ENCODE data around the gene TTLL11. TPM values are rescaled to one million over a fixed set of nuclear protein-coding genes. Genes with fewer than 3 reads are reported as not detected.

TTLL11 gene
- total RNA-seq, 4 donors from 2014 or later = 3.2 to 11.8 (median 9.0) TPM

- no peak for DNase-seq
- intact Hi-C loops (cut with DNase I) = no loop called here
- Histone ChIP-seq H3K36me3 (no peaks in the 10 kb centered on the region), H3K27ac (no peak overlapping the region), H3K27me3 (no peaks in the 10 kb centered on the region), H3K9me3 (no peaks in the 10 kb centered on the region), H3K4me3 (no peak overlapping the region), H3K4me1 (peaks cover 0 to 21% (median 0%) of the 10 kb centered on the region in 3 donors)
- WGBS, 2 donors = 58 to 84% methylated on average over 5 to 9 of the region's 12 CpGs
- TF ChIP-seq CTCF (IDR thresholded peaks at IDR 0.05) = no peak
These were observed 167.2 kb downstream of the TTLL11 start for GRCh38 chr9:121925935-121926334.

- no peak overlapping the region for H3K27ac ChIP-seq
- H3K9me3 ChIP-seq = no peaks in the 10 kb centered on the region
- H3K4me1 ChIP-seq = peaks cover 0 to 24% (median 0%) of the 10 kb centered on the region in 3 donors
- DNase-seq = no peak
- 61 to 69% methylated on average over 4 of the region's 4 CpGs for WGBS, 2 donors
- no peaks in the 10 kb centered on the region for H3K36me3 ChIP-seq
- H3K27me3 ChIP-seq = no peaks in the 10 kb centered on the region
- no peak overlapping the region for H3K4me3 ChIP-seq
- TF ChIP-seq CTCF (IDR thresholded peaks at IDR 0.05) = no peak
- no peak for TF ChIP-seq POLR2A (IDR thresholded peaks at IDR 0.05)
- intact Hi-C loops (cut with DNase I) = no loop called here
These were observed 168.4 kb downstream of the TTLL11 start for GRCh38 chr9:121924700-121925099.

GRCh38 chr9:121921444-121921843, 171.7 kb downstream of the TTLL11 start:
- peaks cover 0 to 20% (median 0%) of the 10 kb centered on the region in 3 donors for H3K4me1 ChIP-seq
- no peak overlapping the region for H3K4me3 ChIP-seq
- no peaks in the 10 kb centered on the region for H3K27me3 ChIP-seq
- H3K36me3 ChIP-seq = no peaks in the 10 kb centered on the region
- H3K9me3 ChIP-seq = no peaks in the 10 kb centered on the region
- 57 to 58% methylated on average over 1 of the region's 1 CpG for WGBS, 2 donors
- H3K27ac ChIP-seq = no peak overlapping the region
- no peak for DNase-seq
- TF ChIP-seq CTCF (IDR thresholded peaks at IDR 0.05) = no peak
- TF ChIP-seq POLR2A (IDR thresholded peaks at IDR 0.05) = no peak
- intact Hi-C loops (cut with DNase I) = no loop called here

- 88 to 93% methylated on average over 3 of the region's 4 CpGs for WGBS, 2 donors
- Histone ChIP-seq H3K4me1 (peaks cover 0 to 14% (median 0%) of the 10 kb centered on the region in 3 donors), H3K4me3 (no peak overlapping the region), H3K27me3 (no peaks in the 10 kb centered on the region), H3K9me3 (no peaks in the 10 kb centered on the region), H3K27ac (no peak overlapping the region), H3K36me3 (no peaks in the 10 kb centered on the region)
- no peak for DNase-seq
- intact Hi-C loops (cut with DNase I) = no loop called here
- no peak for TF ChIP-seq POLR2A (IDR thresholded peaks at IDR 0.05)
These were observed 175.5 kb downstream of the TTLL11 start for GRCh38 chr9:121917375-121918335.

- no peak for DNase-seq
- TF ChIP-seq CTCF (IDR thresholded peaks at IDR 0.05) = no peak
- no peak for TF ChIP-seq POLR2A (IDR thresholded peaks at IDR 0.05)
- Histone ChIP-seq H3K27ac (no peak overlapping the region), H3K27me3 (no peaks in the 10 kb centered on the region), H3K9me3 (no peaks in the 10 kb centered on the region), H3K36me3 (no peaks in the 10 kb centered on the region), H3K4me3 (no peak overlapping the region), H3K4me1 (no peaks in the 10 kb centered on the region)
- intact Hi-C loops (cut with DNase I) = no loop called here
- WGBS, 2 donors = 91 to 93% methylated on average over 4 of the region's 4 CpGs
These were observed 177.8 kb downstream of the TTLL11 start for GRCh38 chr9:121915304-121915625.
